Hypothalamus (tissue), 51 donors: ENCODE results near the gene TUBB8B.
"Not testable (repeated sequence)": the region's sequence is repeated elsewhere in the genome, so short reads cannot be mapped to it uniquely, and the experiment has no call there.

Source experiments
- DNase-seq, 51 donors: peaks; one replicate each; lab custom pipeline; 2025; lab: John Stamatoyannopoulos, UW

Gene TUBB8B

DNA sequence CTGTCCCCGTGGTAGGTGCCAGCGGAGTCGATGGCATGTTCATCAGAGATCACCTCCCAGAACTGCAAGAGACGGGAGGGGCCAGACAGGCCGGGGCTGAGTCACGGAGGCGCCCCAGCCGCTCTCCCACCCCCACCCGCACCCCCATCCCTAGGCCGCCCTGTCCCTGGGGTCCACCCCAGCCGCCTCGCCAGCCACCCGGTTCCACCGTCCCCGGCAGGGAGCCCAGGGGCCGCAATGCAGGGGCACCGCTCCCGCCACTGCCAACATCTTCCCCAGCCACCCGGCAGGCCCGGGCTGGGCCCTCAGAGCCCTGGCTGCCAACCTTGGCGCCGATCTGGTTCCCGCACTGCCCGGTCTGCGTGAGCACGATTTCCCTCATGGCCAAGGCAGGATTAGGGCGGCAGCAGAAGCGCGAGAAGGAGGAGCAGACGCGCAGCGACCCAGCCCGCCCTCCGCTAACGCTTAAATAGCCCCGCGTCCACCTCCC lies at the start of gene TUBB8B:
Gene TUBB8B, minus strand, starts transcription at position 440 of the 490 bp plus-strand sequence. Its CDS starts 58 bp downstream, at position 382.
- not testable (repeated sequence) for DNase-seq

DNA sequence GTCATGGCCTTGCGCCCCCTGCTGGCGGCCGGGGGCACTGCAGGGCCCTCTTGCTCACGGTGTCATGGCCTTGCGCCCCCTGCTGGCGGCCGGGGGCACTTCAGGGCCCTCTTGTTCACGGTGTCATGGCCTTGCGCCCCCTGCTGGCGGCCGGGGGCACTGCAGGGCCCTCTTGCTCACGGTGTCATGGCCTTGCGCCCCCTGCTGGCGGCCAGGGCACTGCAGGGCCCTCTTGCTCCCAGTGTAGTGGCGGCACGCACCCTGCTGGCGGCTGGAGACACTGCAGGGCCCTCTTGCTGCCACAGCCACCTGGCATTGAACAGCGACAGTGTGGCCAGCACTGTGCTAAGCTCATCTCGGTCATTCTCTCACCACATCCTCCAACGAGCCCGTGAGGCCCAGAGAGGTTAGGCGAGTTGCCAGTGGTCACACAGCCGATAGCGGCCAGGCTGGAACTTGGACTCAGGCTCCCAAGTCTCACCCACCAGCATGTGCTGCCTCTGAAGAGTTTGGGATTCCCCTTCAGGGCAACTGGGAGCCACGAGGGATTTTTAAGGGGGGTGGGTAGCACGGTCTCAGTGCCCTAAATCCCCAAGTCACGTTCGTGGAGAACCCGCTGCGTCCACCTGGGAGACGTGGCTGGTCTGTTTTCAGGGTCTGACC lies 48.0 kb upstream of the TUBB8B start:
- DNase-seq, result not testable (repeated sequence)

DNA sequence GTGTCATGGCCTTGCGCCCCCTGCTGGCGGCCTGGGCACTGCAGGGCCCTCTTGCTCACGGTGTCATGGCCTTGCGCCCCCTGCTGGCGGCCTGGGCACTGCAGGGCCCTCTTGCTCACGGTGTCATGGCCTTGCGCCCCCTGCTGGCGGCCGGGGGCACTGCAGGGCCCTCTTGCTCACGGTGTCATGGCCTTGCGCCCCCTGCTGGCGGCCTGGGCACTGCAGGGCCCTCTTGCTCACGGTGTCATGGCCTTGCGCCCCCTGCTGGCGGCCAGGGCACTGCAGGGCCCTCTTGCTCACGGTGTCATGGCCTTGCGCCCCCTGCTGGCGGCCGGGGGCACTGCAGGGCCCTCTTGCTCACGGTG lies 47.3 kb upstream of the TUBB8B start:
- DNase-seq, result not testable (repeated sequence)

DNA sequence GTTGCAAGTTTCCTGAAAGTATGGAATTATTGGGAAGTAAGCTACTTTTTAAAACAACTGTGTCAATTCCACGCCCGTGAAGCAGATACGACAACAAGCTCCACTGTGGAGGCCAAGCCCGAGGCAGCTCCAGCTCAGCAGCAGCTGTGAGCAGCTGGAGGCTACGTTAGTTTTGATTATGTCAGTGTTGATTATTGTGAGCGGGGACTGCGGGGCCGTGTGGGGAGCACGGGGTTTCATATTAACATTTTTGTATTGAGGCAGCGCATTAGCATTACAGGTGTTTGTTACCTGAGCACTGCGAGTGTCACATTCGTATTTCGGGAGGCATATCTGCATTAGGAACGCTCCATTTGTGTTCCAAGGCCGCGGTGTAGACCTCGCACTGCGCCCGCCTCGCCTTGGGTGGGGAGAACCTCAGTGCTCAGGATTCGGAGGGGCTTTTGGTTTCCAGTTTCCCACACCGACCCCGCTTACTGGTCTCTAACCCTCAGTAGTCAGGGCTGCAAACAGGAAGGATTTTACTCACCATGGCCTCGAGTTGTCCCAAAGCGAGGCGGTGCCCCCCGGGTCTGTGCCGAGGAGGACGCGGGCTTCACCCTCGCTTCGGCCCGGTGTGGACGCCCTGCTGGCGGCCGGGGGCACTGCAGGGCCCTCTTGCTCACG lies 46.8 kb upstream of the TUBB8B start:
- DNase-seq, result not testable (repeated sequence)

DNA sequence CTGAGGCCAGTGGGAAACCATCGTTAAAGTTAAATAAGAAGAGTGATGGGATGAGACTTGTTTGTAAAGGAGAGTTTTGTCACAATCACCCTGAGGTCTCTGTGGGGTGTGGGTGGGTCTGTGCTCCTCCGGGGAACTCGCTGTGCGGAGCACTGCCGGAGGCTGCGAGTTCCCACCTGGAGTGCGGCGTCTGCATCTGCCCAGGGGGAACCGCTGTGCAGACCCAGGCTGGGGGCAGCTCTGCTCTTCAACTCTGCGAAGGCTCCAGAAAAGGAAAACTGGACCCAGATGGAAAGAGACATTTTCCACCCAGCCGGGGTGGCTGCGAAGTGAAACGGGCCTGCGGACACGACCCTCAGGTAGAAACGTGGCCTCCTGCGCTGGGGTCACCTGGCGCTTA lies 46.2 kb upstream of the TUBB8B start:
- DNase-seq, result not testable (repeated sequence)

DNA sequence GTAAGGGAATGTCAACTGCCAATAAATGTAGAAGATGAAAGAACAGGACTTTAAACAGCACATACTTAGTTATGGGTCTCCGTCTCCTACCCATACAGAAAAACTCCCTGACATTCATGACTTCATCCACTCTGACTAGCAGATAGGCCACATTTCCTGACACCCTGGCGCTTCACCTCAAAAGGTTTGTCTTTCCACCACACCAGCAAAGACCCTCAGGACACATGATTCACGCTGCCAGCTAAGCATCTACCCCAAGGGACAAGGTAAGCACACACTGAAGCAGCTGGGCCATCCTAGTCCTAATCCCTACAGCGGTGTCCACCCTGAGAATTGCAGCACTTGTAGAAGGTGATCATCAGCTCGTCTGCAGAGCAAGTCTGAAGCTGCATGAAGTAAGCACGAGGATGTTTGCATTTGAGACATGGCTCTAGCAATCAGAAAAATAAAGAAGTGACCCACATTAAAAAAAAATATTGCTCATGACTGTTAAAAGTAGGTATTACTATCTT lies 44.5 kb upstream of the TUBB8B start:
- DNase-seq, result not testable (repeated sequence)

DNA sequence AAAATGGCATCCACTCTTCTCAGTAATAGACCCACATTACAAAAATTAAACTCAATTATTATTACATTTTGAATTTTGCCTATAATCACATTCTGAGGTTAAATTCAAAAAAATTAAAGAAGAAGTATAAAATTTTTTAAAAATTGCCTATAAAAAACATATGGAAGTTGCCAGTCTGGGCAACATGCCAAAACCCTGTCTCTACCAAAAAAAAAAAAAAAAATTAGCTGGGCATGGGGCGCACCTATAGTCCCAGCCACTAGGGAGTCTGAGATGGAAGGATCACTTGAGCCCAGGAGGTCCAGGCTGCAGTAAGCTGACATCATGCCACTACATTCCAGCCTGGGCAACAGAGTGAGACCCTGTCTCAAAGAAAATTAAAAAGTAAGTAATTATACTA lies 42.1 kb upstream of the TUBB8B start:
- DNase-seq, result not testable (repeated sequence)

DNA sequence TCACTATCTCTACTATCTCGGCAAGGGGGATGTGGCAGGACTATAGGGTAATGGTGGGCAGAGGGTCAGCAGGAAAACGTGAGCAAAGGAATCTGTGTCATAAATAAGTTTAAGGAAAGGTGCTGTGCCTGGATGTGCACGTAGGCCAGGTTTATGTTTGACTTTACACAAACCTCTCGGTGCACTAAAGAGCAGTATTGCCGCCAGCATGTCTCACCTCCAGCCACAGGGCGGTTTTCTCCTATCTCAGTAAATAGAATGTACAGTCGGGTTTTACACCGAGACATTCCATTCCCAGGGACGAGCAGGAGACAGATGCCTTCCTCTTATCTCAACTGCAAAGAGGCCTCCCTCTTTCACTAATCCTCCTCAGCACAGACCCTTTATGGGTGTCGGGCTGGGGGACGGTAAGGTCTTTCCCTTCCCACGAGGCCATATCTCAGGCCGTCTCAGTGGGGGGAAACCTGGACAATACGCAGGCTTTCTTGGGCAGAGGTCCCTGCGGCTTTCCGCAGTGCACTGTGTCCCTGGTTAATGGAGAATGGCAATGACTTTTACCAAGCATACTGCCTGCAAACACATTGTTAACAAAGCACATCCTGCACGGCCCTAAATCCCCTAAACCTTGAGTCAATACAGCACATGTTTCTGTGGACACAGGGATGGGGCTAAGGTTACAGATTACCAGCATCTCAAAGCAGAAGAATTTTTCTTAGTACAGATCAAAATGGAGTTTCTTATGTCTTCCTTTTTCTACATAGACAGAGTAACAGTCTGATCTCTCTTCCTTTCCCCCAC lies 41.2 kb upstream of the TUBB8B start:
- DNase-seq, result not testable (repeated sequence)

DNA sequence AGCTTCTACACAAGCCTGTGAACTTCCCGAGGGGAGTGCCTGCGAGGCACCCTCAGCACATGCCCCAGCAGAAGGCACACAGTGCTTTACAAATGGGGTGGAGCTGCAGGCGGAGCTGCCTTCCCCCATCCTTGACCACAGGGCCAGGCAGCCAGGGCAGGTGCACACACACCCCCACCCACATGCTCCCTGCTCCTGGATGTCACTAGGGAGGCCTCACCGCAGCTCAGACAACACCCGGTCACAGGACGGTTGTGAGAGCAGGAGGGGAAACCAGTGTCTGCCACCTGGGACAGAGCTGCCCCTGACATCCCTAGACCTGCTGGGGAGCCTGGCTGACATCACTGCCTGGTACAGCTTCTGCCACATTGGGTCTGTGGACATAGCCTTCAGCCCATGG lies 39.7 kb upstream of the TUBB8B start:
- not testable (repeated sequence) for DNase-seq

DNA sequence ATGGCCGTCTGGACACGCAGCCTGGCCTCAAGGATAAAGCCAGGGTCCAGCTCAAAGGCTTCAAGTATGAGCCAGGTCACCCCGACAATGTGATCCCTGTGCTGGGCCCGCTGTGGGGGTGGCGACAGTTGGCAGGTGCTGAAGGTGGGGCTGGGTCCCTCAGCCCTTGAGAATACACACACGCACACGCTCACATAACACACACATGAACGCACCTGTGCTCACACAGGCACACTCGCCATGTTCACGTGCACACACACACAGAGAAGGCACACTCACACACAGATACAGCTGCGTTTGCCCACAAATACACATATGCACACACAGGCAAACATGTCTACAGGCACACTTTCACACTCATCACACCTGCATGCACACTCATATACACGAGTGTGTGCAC lies 35.4 kb upstream of the TUBB8B start:
- DNase-seq, result not testable (repeated sequence)

DNA sequence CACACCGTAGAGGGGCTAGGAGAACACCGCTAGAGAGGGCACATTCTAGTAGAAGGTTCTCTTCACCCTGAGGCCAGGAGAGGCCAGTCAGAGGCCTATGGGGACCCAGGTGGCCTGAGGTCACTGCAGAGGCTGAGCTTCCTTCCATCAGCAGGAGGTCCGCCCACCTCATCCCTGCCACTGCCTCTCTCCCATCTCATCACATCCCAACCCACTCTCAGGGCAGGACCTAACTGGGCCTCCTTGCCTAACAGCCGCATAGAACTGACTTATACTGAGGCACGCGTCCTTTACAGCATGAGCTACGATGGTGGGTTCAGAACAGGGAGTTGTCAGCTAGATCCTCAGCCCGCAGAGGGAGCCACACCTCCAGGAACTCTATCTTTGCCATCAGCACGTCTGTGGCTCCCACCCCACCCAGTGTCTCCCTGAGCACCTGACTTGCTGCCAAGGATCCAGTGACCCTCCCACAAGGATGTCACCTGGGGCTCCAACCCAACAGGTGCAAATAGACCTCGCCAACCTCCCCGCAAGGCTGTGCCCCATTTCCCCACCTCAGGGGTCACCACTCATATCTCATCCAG lies 33.3 kb upstream of the TUBB8B start:
- not testable (repeated sequence) for DNase-seq

DNA sequence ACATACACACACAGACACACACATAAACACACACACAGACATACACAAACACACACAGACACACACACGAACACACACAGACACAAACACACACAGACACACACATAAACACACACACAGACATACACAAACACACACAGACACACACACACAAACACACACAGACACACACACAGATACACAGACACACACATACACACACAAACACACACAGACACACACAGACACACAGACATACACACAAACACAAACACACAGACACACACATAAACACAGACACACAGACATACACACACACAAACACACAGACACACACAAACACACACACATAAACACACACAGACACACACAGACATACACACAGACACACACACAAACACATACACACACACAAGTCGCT lies 31.5 kb upstream of the TUBB8B start:
- DNase-seq, result not testable (repeated sequence)

DNA sequence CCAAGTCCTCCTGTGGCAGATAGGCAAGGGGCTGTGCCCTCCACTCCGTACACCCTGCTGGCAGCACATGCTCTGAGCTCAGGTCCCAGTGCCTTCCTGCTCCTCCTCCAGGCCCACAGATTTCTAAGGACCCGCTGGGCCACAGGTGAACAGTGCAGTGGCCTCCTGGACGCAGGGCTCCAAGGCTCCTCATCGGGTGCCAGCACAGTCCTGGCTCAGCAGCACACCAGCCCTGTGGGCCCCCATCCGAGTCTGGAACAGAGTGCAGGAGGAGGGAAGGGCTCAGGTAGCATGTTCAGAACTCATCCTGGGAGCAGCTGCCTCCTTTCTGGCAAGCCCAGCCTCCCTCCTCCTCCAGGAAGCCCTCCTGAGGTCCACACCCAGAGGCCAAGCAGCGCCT lies 30.8 kb upstream of the TUBB8B start:
- not testable (repeated sequence) for DNase-seq

DNA sequence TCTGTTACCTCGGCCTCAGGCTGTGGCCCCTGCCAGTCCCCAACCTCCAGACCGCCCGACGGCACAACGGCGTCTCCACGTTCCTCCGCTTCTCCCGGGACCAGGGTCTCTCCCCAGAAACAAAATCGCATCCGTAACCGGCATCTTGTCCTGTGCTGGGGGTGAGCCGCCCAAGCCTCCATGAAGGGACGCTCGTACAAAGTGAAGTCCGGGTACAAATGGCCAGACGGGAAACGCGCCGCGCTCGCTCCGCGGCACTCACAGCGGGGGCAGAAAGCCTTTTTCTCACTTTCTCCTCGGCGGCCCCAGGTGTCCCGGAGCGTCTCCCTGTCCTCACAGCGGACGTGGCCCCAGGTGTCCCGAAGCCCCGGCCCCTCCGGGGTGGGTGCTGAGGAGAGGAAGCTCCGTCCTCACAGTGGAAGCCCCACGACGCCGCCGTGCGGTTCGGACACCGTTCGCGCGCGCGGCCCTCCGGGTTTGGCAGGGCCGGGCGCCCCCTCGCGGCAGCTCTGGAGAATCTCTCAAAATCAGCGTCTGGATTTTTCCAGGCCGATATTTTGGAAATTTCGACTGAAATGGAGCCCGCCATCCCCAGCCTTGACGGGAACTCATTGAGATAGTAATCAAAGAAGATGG lies 26.2 kb upstream of the TUBB8B start:
- DNase-seq, result not testable (repeated sequence)

DNA sequence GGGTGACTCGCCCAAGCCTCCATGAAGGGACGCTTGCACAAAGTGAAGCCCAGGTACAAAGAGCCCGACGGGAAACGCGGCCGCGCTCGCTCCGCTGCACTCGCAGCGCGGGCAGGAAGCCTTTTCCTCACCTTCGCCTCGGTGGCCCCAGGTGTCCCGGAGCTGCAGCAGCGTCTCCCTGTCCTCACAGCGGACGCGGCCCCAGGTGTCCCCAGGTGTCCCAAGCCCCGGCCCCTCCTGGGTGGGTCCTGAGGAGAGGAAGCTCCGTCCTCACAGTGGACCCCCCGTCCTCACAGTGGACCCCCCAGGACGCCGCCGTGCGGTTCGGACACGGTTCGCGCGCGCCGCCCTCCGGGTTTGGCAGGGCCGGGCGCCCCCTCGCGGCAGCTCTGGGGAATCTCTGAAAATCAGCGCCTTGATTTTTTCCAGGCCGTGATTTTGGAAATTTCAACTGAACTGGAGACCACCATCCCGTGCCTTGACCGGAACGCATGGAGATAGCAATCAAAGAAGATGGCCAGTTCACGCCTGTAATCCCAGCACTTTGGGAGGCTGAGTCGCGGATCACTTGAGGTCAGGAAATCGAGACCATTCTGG lies 23.9 kb upstream of the TUBB8B start:
- DNase-seq, result not testable (repeated sequence)

DNA sequence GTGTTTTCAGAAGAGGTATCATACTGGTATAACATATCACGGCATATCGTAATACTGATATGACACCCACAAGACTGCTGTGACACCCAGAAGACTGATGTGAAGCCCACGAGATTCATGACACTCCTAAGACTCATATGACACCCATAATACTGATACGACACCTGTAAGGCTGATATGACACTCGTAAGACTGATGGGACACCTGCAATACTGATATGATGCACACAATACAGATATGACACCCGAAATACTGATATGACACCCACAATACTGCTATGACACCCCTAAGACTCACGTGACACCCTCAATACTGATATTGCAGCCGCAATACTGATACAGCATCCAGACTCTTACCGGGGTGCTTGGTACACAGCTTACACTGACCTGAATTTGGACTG lies 18.3 kb upstream of the TUBB8B start:
- not testable (repeated sequence) for DNase-seq

DNA sequence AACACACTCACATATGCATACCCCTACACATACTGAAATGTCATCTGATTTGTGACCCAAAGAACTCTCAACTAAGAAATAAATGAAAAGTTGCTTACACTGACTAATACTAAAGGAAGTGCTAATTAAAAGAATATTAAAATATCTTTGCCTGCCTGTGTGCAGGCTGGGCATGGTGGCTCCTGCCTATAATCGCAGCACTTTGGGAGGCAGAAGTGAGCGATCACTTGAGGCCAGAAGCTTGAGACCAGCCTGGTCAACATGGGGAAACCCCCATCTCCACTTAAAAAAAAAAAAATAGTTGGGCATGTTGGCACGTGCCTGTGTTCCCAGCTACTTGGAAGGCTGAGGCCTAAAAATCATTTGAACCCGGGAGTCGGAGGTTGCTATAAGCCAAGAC lies 14.9 kb upstream of the TUBB8B start:
- not testable (repeated sequence) for DNase-seq

DNA sequence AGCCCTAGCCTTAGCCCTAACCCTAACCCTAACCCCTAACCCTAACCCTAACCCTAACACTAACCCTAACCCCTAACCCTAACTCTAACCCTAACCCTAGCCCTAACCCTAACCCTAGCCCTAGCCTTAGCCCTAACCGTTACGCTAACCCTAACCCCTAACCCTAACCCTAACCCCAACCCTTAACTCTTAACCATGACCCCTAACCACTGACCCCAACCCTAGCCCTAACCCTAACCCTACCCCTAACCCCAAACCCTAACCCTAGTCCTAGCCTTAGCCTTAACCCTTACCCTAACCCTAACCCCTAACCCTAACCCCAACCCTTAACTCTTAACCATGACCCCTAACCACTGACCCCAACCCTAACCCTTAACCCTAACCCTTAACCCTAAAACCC lies 14.2 kb upstream of the TUBB8B start:
- DNase-seq, result not testable (repeated sequence)

DNA sequence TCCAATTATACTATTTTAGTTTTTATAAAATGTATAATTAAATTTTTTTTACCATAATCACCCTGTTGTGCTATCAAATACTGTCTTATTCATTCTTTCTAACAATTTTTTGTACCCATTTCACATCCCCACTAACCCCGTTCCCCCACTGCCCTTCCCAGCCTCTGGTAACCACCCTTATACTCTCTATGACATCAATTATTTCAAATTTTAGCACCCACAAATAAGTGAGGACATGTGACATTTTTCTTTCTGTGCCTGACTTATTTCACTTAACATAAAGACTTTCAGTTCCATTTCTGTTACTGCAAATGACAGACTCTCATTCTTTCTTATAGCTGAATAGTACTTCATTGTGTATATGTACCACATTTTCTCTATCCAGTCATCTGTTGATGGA lies 5.0 kb upstream of the TUBB8B start:
- DNase-seq, result not testable (repeated sequence)

DNA sequence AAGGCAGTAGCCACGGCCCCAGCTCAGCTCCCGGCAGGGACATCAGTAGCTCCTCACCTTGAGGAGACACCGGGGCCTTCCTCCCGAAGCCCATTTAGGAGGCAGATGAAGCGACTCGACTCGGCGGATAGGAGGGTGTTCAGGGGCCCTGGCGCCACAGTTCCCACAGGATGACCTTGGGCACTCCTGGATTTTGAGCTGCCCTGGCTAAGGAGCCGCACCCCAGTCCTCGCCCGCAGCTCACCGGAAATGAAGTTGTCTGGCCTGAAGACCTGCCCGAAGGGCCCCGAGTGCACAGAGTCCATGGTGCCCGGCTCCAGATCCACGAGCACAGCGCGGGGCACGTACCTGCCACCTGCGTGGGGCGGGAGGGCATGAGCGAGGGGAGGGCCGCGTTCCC lies 719 bp downstream of the TUBB8B start:
- DNase-seq, result not testable (repeated sequence)
